ENCODE data around the gene ERVFRD-1. TPM values are rescaled to one million over a fixed set of nuclear protein-coding genes. Genes with fewer than 3 reads are reported as not detected.
"Not testable (repeated sequence)": the region's sequence is repeated elsewhere in the genome, so short reads cannot be mapped to it uniquely, and the experiment has no call there.

Gene ERVFRD-1
- total and polyA plus RNA-seq, 2 of the 13 experiments (the other 11 are each of a cell fraction or from before 2014, with no cell fraction given), result not detected

DNA sequence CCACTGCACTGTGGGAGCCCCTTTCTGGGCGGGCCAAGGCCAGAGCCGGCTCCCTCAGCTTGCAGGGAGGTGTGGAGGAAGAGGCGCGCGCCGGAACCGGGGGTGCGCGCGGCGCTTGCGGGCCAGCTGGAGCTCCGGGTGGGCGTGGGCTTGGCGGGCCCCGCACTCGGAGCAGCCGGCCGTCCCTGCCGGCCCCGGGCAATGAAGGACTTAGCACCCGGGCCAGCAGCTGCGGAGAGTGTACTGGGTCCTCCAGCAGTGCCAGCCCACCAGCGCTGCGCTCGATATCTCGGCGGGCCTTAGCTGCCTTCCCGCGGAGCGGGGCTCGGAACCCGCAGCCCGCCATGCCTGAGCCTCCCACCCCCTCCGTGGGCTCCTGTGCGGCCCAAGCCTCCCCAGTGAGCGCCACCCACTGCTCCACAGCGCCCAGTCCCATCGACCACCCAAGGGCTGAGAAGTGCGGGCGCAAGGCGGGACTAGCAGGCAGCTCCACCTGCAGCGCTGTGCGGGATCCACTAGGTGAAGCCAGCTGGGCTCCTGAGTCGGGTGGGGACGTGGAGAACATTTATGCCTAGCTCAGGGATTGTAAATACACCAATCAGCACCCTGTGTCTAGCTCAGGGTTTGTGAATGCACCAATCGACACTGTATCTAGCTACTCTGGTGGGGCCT is 24.2 kb downstream of the ERVFRD-1 start:
- DNase-seq (ENCODE audit: low spot score); BruUV-seq (replicated peaks); H3K9ac ChIP-seq (ENCODE audit: insufficient read depth, low read depth, low read length); H3K4me3 ChIP-seq (replicated peaks in 1 of 3; ENCODE audit: insufficient read depth in 1 of 3, low read depth in 2 of 3, low read length in 3 of 3); H3K27me3 ChIP-seq (ENCODE audit: control insufficient read depth in 1 of 2, insufficient read depth in 2 of 2, low read length in 2 of 2); intact Hi-C loops (cut with micrococcal nuclease; ENCODE audit: unreplicated experiment); CTCF ChIA-PET (ENCODE audit: low intra/inter-chr PET ratio, low total read pairs); FAIRE-seq; H3K79me2 ChIP-seq (ENCODE audit: insufficient read depth, low read length); H4K20me1 ChIP-seq (ENCODE audit: insufficient read depth, low read length); H3K9me3 ChIP-seq (ENCODE audit: low read length); H3K27ac ChIP-seq (ENCODE audit: extremely low read length, insufficient read depth, low read length); in situ Hi-C loops (cut with HindIII; ENCODE audit: extremely low pct_ligation_motif_present, low pct_unique_long_range_greater_than_20kb); ATAC-seq; H2AFZ ChIP-seq (ENCODE audit: low read length); H3K36me3 ChIP-seq (replicated peaks in 1 of 2; ENCODE audit: control insufficient read depth in 1 of 2, insufficient read depth in 2 of 2, low read length in 2 of 2); H3K4me2 ChIP-seq (ENCODE audit: low read depth, low read length): not testable (repeated sequence)
- WGBS (ENCODE audit: low lambda C conversion rate), result 90% methylated on average over 38 of the region's 47 CpGs
- POLR2A ChIA-PET, result interaction anchor here (1.6 kb wide), 1 partner anchor 20 kb away, joined by 5 read pairs; no protein-coding TSS in a partner anchor
- H3K4me1 ChIP-seq (ENCODE audit: insufficient read depth, low read length), result peaks cover 12% of the 10 kb centered on the region; the same call in 1 of the 2 replicates

DNA sequence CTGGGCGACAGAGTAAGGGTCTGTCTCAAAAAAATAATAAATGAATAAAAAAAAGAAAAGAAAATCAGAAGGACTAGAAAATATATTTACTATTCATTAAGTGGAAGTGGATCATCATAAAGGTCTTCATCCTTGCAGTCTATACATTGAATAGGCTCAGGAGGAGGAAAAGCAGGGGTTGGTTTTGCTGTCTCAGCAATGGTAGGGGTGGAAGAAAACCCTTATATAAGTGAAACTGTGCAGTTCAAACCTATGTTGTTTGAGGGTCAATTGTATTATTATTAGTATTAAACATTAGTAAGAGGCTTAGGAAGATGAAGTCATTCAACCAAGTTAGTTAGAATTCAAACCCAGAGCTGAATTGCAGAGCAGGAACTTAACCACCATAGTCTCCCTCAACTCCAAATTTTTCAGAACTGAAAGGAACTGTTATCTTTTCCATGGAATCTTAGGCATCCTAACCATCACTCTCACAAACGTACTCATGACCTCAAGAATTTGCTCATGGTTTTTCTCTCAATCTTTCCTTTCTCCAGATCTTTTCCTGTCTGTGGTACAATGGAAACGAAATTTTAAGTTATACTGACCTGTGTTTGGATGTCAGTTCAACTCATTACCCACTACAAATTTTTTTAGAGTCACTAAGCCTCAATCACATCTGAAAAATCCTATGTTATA is 25.6 kb downstream of the ERVFRD-1 start:
- WGBS (ENCODE audit: low lambda C conversion rate), result 32% methylated on average over 3 of the region's 3 CpGs
- no peak for TF ChIP-seq SRSF9 (IDR thresholded peaks at IDR 0.05; ENCODE audit: borderline replicate concordance, insufficient read depth, low read depth, low read length, poor library complexity, severe bottlenecking)
- TF ChIP-seq MAFK (conservative IDR thresholded peaks at IDR 0.05 in 1 of 2, IDR thresholded peaks at IDR 0.05 in 1 of 2; ENCODE audit: low read length in 2 of 2), result peak in 1 of 2 experiments; percentile 66; a peak in 3 of 4 replicates
- TF ChIP-seq ZNF44 (CRISPR knock-in tag; IDR thresholded peaks at IDR 0.05), result no peak
- TF ChIP-seq, protein P1, sequence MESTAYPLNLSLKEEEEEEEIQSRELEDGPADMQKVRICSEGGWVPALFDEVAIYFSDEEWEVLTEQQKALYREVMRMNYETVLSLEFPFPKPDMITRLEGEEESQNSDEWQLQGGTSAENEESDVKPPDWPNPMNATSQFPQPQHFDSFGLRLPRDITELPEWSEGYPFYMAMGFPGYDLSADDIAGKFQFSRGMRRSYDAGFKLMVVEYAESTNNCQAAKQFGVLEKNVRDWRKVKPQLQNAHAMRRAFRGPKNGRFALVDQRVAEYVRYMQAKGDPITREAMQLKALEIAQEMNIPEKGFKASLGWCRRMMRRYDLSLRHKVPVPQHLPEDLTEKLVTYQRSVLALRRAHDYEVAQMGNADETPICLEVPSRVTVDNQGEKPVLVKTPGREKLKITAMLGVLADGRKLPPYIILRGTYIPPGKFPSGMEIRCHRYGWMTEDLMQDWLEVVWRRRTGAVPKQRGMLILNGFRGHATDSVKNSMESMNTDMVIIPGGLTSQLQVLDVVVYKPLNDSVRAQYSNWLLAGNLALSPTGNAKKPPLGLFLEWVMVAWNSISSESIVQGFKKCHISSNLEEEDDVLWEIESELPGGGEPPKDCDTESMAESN (CRISPR knock-in tag; conservative IDR thresholded peaks at IDR 0.05), result no peak
- TF ChIP-seq NFIB (CRISPR knock-in tag; IDR thresholded peaks at IDR 0.05; ENCODE audit: borderline replicate concordance), result no peak
- TF ChIP-seq MAFF (IDR thresholded peaks at IDR 0.05; ENCODE audit: low read depth, low read length), result peak; percentile 52; the same call in 1 of the 2 replicates
- TF ChIP-seq, protein P2, sequence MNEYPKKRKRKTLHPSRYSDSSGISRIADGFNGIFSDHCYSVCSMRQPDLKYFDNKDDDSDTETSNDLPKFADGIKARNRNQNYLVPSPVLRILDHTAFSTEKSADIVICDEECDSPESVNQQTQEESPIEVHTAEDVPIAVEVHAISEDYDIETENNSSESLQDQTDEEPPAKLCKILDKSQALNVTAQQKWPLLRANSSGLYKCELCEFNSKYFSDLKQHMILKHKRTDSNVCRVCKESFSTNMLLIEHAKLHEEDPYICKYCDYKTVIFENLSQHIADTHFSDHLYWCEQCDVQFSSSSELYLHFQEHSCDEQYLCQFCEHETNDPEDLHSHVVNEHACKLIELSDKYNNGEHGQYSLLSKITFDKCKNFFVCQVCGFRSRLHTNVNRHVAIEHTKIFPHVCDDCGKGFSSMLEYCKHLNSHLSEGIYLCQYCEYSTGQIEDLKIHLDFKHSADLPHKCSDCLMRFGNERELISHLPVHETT (CRISPR knock-in tag; conservative IDR thresholded peaks at IDR 0.05), result no peak
- TF ChIP-seq, protein P3, sequence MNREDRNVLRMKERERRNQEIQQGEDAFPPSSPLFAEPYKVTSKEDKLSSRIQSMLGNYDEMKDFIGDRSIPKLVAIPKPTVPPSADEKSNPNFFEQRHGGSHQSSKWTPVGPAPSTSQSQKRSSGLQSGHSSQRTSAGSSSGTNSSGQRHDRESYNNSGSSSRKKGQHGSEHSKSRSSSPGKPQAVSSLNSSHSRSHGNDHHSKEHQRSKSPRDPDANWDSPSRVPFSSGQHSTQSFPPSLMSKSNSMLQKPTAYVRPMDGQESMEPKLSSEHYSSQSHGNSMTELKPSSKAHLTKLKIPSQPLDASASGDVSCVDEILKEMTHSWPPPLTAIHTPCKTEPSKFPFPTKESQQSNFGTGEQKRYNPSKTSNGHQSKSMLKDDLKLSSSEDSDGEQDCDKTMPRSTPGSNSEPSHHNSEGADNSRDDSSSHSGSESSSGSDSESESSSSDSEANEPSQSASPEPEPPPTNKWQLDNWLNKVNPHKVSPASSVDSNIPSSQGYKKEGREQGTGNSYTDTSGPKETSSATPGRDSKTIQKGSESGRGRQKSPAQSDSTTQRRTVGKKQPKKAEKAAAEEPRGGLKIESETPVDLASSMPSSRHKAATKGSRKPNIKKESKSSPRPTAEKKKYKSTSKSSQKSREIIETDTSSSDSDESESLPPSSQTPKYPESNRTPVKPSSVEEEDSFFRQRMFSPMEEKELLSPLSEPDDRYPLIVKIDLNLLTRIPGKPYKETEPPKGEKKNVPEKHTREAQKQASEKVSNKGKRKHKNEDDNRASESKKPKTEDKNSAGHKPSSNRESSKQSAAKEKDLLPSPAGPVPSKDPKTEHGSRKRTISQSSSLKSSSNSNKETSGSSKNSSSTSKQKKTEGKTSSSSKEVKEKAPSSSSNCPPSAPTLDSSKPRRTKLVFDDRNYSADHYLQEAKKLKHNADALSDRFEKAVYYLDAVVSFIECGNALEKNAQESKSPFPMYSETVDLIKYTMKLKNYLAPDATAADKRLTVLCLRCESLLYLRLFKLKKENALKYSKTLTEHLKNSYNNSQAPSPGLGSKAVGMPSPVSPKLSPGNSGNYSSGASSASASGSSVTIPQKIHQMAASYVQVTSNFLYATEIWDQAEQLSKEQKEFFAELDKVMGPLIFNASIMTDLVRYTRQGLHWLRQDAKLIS (CRISPR knock-in tag; IDR thresholded peaks at IDR 0.05), result no peak
- in situ Hi-C loops (cut with HindIII; ENCODE audit: extremely low pct_ligation_motif_present, low pct_unique_long_range_greater_than_20kb) (no loop called here), intact Hi-C loops (cut with micrococcal nuclease; ENCODE audit: unreplicated experiment) (no loop called here)
- CTCF ChIA-PET (ENCODE audit: low intra/inter-chr PET ratio, low total read pairs), result no interaction called here
- no peak overlapping the region for H2AFZ ChIP-seq (ENCODE audit: low read length)
- BruUV-seq (replicated peaks), result no TSS peak
- H3K4me2 ChIP-seq (ENCODE audit: low read depth, low read length), result no peak overlapping the region
- H3K9ac ChIP-seq (ENCODE audit: insufficient read depth, low read depth, low read length), result no peak overlapping the region
- DNase-seq (ENCODE audit: low spot score) (no peak), FAIRE-seq (no peak), ATAC-seq (no peak)
- no peaks in the 10 kb centered on the region for H4K20me1 ChIP-seq (ENCODE audit: insufficient read depth, low read length)
- H3K27me3 ChIP-seq (ENCODE audit: control insufficient read depth in 1 of 2, insufficient read depth in 2 of 2, low read length in 2 of 2), result no peaks in the 10 kb centered on the region; a peak in 1 of 5 replicates
- H3K4me3 ChIP-seq (replicated peaks in 1 of 3; ENCODE audit: insufficient read depth in 1 of 3, low read depth in 2 of 3, low read length in 3 of 3), result no peak overlapping the region
- no peaks in the 10 kb centered on the region for H3K79me2 ChIP-seq (ENCODE audit: insufficient read depth, low read length)
- POLR2A ChIA-PET, result no interaction called here
- H3K27ac ChIP-seq (ENCODE audit: extremely low read length, insufficient read depth, low read length), result no peak overlapping the region
- H3K36me3 ChIP-seq (replicated peaks in 1 of 2; ENCODE audit: control insufficient read depth in 1 of 2, insufficient read depth in 2 of 2, low read length in 2 of 2), result no peaks in the 10 kb centered on the region
- peaks cover 11% of the 10 kb centered on the region; the same call in 1 of the 2 replicates for H3K4me1 ChIP-seq (ENCODE audit: insufficient read depth, low read length)
- H3K9me3 ChIP-seq (ENCODE audit: low read length), result no peaks in the 10 kb centered on the region

All from HepG2 (cell line).